ENCODE measurements around the gene MAPKAPK5.

MAPKAPK5 gene

GRCh38 chr12:111894556-111894955 is 52.5 kb downstream of the MAPKAPK5 start:
- Histone ChIP-seq H3K36me3 (ENCODE audit: insufficient read depth, low read length) (peaks cover 74% of the 10 kb centered on the region), H3K9me3 (ENCODE audit: low read length) (no peaks in the 10 kb centered on the region), H4K20me1 (ENCODE audit: insufficient read depth, low read length) (no peaks in the 10 kb centered on the region), H3K9me2 (ENCODE audit: low read depth, low read length) (no peaks in the 10 kb centered on the region), H2AFZ (ENCODE audit: low read length) (no peak overlapping the region), H3K4me1 (ENCODE audit: insufficient read depth, low read length, severe bottlenecking) (peaks cover 10% of the 10 kb centered on the region), H3K27ac (ENCODE audit: low read depth, low read length, poor library complexity, severe bottlenecking) (no peak overlapping the region), H3K27me3 (ENCODE audit: insufficient read depth, low read length) (no peaks in the 10 kb centered on the region), H3K79me2 (ENCODE audit: insufficient read depth, low read length) (no peaks in the 10 kb centered on the region), H3F3A (ENCODE audit: insufficient read depth, low read length) (no peaks in the 10 kb centered on the region), H3K4me2 (ENCODE audit: low read length) (no peak overlapping the region), H3K4me3 (ENCODE audit: low read depth, low read length, poor library complexity, severe bottlenecking) (no peak overlapping the region), H3K9ac (ENCODE audit: low read length) (no peak overlapping the region)
- TF ChIP-seq CTCF (IDR thresholded peaks at IDR 0.05; ENCODE audit: low read length), result no peak
- no peak for TF ChIP-seq EZH2 (IDR thresholded peaks at IDR 0.05; ENCODE audit: borderline replicate concordance, low read length)

DNA sequence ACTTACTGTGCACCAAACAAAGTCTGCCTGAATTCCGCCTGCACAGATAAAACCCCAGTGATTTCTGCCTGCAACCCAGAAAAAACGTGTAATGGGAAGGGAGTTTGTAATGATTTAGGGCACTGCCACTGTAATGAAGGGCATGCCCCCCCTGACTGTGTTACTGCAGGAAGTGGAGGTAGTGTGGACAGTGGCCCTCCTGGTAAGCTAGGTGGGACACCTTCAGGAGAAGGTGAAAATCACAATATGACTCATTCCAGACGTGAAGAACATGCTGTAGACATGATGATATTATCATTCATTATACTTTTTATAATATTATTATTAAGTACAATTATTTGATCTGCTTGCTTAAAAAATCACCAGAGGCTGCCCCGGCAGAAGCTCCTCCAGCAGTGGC is 59.2 kb downstream of the MAPKAPK5 start:
- Histone ChIP-seq H3K9me2 (ENCODE audit: low read depth, low read length) (no peaks in the 10 kb centered on the region), H3K27ac (ENCODE audit: low read depth, low read length, poor library complexity, severe bottlenecking) (no peak overlapping the region), H3K79me2 (ENCODE audit: insufficient read depth, low read length) (no peaks in the 10 kb centered on the region), H3K27me3 (ENCODE audit: insufficient read depth, low read length) (no peaks in the 10 kb centered on the region), H3K9ac (ENCODE audit: low read length) (no peak overlapping the region), H3K36me3 (ENCODE audit: insufficient read depth, low read length) (peaks cover 48% of the 10 kb centered on the region), H3K4me1 (ENCODE audit: insufficient read depth, low read length, severe bottlenecking) (peaks cover 15% of the 10 kb centered on the region), H3K4me2 (ENCODE audit: low read length) (no peak overlapping the region), H3K9me3 (ENCODE audit: low read length) (no peaks in the 10 kb centered on the region), H2AFZ (ENCODE audit: low read length) (no peak overlapping the region), H4K20me1 (ENCODE audit: insufficient read depth, low read length) (no peaks in the 10 kb centered on the region), H3F3A (ENCODE audit: insufficient read depth, low read length) (no peaks in the 10 kb centered on the region), H3K4me3 (ENCODE audit: low read depth, low read length, poor library complexity, severe bottlenecking) (no peak overlapping the region)
- TF ChIP-seq EZH2 (IDR thresholded peaks at IDR 0.05; ENCODE audit: borderline replicate concordance, low read length) (no peak), CTCF (IDR thresholded peaks at IDR 0.05; ENCODE audit: low read length) (no peak)

DNA sequence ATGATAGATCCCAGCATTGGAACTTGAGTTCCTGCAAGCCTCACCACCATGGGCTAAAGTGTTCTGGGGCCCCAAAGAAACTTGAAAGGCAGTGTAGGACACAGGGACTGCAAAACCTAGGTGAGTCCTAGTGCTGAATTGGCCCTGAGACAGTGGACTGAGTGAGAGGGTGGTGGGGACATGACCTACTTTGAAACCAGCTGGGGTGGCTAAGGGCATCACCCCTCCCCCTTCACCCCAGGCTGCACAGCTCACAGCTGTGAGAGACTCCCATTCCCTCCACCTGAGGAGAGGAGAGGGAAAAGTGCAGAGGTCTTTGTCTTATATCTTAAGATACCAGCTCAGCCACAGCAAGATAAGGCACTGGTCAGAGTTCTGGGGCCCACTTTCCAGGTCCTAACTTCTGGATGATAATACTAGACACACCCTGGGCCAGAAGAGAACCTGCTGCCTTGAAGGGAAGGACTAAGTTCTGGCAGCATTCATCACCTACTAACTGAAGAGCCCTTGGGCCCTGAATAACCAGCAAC is 62.5 kb downstream of the MAPKAPK5 start:
- Histone ChIP-seq H3F3A (ENCODE audit: insufficient read depth, low read length) (no peaks in the 10 kb centered on the region), H2AFZ (ENCODE audit: low read length) (no peak overlapping the region), H3K36me3 (ENCODE audit: insufficient read depth, low read length) (peaks cover 29% of the 10 kb centered on the region), H3K9ac (ENCODE audit: low read length) (no peak overlapping the region), H3K27ac (ENCODE audit: low read depth, low read length, poor library complexity, severe bottlenecking) (no peak overlapping the region), H3K4me1 (ENCODE audit: insufficient read depth, low read length, severe bottlenecking) (peaks cover 5% of the 10 kb centered on the region), H3K9me2 (ENCODE audit: low read depth, low read length) (no peaks in the 10 kb centered on the region), H4K20me1 (ENCODE audit: insufficient read depth, low read length) (no peaks in the 10 kb centered on the region), H3K9me3 (ENCODE audit: low read length) (0 out of 2 replicates have a peak, but pooled peaks cover 2% of the 10 kb centered on the region), H3K79me2 (ENCODE audit: insufficient read depth, low read length) (no peaks in the 10 kb centered on the region), H3K4me3 (ENCODE audit: low read depth, low read length, poor library complexity, severe bottlenecking) (no peak overlapping the region), H3K27me3 (ENCODE audit: insufficient read depth, low read length) (no peaks in the 10 kb centered on the region), H3K4me2 (ENCODE audit: low read length) (no peak overlapping the region)
- TF ChIP-seq EZH2 (IDR thresholded peaks at IDR 0.05; ENCODE audit: borderline replicate concordance, low read length) (no peak), CTCF (IDR thresholded peaks at IDR 0.05; ENCODE audit: low read length) (no peak)
